NOMO-1 treated with DMSO at 0.1 percent for 48 hours (cell line): ENCODE measurements around the gene DOCK1.
"Not testable (repeated sequence)": the region's sequence is repeated elsewhere in the genome, so short reads cannot be mapped to it uniquely, and the experiment has no call there.

ENCODE experiments used
- DNase-seq: peaks from one replicate; lab custom pipeline; 2025; ENCODE audit not compliant: unreplicated experiment; lab: John Stamatoyannopoulos, UW

The DOCK1 gene

DNA sequence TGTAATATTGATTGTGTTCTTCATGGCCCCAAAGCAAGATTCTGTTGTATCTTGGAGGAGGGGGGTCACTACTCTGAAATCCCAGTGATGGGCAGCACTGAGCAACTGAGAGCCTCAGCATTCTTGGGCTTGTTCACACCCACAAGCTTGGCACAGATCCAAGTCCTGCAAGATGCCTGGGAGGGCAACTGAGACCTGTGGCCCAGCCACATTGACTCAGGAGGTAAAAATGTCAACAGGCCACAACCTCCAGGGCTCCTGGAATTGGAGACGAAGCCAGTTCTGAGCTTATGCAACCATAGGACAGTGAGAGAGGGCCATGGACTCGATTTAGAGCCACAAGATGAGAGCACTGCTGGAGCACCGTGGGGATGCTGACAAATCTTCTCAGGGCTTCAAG, 3.1 kb upstream of the DOCK1 start:
- no peak for DNase-seq

DNA sequence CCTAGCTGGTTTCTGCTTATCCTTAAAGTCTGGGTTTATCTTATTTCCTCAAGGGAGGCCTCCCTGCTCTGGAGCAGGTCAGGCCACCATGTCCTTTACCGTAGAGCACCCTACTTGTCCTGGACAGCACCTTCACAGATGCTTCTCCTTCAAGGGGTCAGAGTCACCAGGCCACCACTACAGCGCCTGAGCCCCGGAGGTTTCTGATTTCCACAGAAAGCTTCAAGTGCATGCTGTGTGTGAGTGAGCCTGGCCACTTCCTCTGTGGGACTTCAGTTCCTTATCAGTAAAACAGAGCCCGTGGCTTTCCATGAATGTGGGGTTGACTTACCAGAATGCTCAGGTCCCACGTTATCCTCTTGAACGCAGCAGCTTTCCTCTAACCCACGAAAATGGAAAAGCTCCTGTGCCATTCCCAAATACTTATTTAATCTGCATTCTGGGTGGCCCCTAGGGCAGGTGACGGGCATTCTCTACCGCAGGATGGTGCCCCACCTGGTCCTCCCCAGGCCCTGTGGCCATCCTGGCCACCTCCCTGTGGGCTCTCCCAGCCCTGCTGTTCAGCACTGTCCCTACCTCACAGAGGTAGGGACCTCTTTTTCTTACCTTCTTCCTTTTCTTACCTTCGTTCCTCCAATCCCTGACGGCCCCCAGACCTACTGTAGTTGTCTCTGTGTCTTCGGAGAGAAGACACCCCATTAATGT, 1.4 kb upstream of the DOCK1 start:
- no peak for DNase-seq

GRCh38 chr10:126904516-126904817, 761 bp upstream of the DOCK1 start:
- no peak for DNase-seq

DNA sequence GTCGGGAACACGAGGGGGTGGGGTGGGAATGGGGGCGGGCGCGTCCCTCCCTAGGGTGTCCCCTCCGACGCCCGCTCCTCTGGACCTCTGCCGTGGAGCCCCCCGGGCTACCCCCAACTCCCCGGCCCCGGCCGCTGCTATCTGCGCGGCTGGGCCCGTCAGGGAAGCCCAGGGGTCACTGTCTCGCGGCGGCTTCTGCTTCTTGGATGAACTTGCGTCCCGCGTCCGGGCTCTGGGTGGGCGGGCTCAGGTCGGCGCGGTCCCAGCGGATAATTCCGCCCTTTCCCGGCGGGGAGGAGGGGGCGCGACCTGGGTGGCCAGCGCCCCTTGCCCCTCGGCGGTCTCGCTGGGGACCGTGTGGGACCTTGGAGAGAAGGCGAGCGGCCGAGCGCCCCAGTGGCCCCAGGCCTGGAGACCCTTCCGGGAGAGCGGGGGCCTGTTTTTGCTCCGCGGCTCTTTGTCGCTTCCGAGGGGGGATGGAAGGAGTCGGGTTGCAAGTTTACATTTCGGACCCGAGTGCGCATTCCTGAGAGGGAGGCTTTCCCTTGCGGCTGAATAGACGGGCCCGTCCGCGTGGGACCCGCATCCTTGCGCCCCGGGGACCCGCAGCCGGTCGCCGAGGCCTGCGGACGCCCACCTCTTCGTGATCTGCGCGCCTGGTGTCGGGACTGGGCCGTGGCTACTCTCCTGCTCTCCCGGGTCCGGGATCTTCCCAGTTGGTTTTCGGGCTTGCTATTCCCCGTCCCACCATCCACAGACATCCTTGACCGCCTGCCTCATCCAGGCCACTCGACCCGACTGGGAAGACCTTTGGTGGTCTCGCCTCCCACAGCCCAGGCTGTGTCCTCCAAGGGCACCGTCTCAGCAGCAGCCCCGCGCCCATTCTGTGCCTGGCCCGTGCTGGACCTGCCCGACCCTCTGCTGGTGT, 812 bp downstream of the DOCK1 start:
- no peak for DNase-seq

DNA sequence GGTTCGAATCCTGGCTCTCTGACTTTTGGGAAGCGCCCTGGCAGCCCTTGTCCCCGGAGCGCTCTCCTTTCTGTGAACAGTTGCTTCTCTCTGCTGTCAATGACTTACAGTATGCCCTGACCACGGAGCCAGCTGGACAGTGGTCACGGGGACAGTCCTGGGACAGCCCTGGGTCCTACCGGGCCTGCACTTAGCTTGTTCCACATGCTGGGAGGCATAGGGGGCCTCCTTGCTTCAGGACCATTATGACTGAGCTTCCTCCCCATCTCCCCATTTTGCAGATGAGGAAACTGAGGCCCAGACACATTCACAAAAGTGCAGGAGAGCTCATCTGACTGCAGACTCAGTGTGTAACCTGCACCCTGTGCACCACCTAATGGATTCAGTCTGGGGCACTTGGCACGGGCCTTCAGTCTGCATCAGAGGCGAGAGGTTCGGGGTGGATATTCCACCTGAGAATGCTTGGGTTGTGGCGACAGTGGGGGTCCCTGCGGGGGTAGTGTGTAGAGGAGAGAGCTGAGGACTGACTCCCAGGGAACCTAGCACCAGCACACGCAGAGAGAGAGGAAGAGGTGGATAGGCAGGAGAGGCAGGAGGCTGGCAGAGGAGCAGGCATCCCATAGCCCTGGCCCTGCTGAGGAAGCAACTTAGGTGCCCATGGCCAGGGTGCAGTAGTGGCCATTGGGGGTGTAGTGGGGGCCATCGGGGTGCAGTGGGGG, 1.6 kb downstream of the DOCK1 start:
- DNase-seq = no peak

DNA sequence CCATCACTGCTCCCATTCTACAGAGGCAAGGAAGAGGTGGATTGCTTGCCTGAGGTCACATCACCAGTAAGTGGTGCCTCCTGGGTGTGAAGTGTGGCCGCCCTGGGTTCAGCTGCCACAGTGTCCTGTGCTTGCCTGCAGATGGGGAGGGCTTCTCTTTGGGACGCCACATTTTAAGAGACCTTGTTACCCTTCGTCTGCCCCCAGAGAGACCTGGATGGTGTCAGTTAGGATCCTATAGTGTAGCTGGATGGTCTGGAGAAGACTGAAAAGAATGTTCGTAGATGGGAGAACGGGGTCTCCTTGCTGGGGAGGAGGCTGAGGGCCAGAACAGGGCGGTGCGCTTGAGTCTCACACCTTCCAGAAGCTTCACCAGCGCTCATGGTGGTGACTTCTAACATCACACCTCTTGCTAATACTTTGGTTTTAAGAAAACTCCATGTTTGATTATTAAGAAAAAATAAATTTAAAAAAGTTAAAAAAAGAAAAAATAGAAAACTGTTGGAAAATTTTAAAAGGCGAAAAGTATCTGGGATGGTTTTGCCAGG, 2.3 kb downstream of the DOCK1 start:
- DNase-seq = no peak

DNA sequence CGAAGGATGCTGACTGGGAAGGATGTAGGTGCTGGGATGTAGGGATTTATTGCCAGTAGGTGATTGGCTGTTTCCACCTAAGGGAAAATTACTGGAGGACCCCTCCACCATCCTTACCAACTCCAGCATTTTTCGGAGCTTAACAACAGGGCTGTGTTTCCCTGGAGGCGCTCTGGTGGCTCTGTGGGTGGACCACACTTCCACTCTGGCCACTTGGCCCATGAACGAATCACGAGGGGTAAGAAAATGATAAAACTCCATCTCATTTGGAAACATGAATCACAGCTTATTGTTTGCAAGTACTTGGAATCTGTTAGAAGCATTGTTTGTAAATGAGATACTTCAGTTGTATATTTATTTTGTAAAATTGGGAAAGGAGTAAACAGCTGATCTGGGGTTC, 3.0 kb downstream of the DOCK1 start:
- DNase-seq = no peak

DNA sequence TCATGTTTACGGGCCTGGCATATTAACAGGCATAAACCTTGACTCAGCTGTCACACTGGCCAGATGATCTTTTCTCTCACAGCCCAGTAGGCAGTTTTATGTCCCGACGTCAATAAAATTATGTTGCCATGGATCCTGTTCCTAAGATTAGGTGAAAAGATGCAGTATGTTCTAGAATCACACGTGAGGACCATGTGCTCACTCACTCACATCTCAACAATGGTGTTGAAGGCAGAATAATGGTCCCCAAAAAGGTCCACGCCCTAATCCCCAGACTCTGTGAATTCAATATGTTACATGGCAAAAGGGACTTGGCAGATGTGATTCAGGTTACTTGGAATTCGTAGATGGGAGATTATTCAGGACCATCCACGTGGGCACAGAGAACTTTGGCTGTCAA, 3.5 kb downstream of the DOCK1 start:
- DNase-seq = no peak

DNA sequence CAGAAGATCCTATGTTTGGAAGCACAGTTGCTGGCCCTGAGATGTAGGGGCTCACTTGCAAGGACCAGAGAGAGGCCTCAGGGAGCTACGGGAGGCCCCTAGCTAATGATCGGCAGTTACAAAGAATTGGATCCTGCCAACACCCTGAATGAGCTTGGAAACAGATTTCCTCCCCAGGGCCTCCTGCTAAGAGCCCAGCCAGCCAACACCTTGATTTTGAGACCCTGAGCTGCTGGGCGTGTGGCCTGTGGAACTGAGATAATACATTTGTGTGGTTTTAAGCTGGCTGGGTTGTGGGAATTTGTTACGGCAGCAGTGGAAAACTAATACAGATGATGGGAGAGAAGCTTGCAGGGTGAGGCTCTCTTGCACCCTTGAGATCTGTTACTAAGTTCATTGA, 3.9 kb downstream of the DOCK1 start:
- DNase-seq = no peak

GRCh38 chr10:126910196-126910595, 5.0 kb downstream of the DOCK1 start:
- DNase-seq = no peak

- no peak for DNase-seq
Observed at GRCh38 chr10:126910798-126911197, 5.6 kb downstream of the DOCK1 start.

DNA sequence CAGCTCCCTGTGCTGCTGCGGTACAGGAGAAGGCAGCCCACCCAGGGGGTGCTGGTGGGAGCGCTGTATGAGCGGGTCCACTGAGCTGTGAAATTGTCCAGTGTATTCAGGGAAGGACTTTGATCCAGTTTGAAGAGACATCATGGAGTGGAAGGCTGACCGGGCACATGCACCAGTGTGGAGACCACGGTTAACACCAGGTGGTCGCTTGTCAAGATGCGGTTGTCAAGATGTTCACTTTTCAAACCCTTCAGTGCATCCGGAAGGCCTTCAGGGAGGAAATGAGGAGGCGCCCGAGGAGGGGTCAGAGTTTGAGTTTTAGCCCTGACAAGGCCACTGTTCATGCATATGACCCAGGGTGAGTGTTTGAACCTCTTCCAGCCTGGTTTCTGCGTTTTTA, 6.1 kb downstream of the DOCK1 start:
- DNase-seq = no peak

DNA sequence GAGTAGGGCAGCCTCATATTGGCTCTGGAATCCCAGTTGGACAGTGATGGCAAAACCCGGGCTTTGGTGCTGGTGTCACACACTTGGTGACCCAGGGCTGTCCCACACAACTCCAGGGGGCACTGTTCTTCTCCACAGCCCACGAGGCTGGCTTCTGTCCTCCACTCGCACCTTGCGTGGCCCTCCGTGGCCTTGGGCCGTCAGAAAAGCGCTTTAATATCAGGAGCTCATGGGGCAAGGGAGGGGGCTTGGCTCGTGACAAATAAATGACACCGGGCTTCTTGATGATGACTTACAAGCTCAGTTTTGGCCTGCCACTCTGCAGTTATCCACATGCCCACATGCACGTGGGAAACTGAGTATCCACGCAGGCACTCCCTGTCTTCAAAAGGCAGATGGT, 8.1 kb downstream of the DOCK1 start:
- DNase-seq = no peak

GRCh38 chr10:126914561-126914960, 9.3 kb downstream of the DOCK1 start:
- no peak for DNase-seq

DNA sequence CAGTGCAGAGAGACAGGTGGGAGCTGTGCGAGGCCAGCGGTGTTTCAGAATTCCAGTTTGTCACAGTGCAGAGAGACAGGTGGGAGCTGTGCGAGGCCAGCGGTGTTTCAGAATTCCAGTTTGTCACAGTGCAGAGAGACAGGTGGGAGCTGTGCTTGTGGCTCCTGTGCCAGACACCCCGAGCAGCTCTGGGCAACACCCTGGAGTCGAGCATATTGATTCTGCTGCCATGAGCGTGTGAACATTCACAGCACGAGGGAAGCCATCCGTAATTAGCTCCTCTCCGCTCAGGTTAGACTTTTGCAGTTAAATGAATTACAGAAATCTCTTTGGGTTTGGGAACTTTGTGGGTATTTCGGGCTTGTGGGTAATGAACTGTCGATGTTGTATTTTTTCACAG, 11.7 kb downstream of the DOCK1 start:
- DNase-seq = not testable (repeated sequence)

- no peak for DNase-seq
Observed at GRCh38 chr10:126917375-126917774, 12.1 kb downstream of the DOCK1 start.

DNA sequence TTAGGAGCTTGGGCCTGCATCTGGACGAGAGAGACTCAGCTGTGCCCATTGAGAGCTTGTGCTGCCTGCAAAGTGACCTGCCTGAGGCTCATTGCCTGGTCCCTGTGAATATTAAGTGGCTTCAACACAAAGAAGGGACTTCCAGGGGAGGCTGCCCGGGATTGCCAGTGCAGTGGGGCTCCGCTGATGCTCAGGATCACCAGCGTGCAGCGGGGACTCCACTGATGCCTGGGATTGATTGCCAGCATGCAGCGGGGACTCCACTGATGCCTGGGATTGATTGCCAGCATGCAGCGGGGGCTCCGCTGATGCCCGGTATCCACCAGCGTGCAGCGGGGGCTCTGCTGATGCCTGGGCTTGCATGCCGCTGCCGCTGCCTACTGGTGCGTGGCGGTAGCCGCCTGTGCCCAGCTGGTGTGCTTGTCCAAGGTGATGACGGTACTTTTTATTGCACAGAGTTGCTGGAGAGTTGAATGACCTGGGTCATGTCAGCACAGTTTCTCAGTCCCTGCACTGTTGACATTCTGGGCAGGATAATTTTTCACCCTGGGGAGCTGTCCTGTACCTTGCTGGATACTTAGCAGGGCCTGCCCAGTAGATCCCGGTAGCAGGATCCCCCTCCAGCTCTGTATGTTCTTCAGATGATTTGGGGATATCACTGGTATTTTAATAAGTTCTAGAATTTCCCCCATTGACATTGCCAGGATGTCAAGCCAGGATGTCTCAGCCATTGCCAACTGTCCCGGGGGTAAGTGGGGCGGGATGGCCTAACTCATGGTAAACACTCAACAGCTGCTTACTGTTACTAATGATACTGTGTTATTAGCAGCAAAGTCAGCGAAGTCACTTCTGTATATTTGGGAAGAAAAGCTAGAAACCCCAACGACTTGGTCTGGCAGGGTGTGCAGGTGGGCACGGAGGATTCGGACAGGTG, 13.0 kb downstream of the DOCK1 start:
- no peak for DNase-seq

DNA sequence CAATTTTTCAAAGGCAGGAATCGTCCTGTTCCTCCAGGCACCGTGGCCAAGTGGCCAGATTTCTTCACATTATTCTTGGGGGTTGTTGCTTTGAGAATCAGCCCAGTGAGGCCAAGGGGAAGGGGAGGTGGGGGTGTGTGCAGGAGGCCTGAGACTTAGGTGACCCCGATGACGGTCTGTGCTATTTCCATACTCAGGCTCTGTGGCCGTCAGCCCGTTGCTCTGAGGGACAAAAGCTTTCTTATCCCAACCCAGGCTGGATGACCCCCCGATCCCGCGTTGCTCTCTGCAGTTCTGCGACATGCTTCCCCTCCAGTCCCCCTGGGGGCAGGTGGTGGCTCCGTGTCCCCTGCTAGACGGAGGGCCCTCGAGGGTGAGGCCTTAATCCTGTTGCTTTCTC, 14.2 kb downstream of the DOCK1 start:
- no peak for DNase-seq

DNA sequence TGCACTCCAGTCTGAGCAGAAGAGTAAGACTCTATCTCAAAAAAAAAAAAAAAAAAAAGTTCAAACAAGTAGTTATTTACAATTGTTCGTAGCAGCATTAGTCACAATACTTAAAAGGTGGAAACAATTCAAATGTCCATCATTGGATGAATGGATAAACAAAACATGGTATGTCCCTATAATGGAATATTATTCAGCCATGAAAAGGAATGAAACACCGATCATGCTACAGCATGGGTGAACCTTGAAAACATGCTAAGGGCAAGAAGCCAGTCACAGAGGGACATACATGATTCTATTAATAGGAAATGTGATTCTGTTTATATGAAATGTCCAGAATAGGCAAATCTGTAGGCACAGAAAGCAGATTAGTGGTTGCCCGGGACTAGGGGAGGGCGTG, 15.9 kb downstream of the DOCK1 start:
- no peak for DNase-seq

DNA sequence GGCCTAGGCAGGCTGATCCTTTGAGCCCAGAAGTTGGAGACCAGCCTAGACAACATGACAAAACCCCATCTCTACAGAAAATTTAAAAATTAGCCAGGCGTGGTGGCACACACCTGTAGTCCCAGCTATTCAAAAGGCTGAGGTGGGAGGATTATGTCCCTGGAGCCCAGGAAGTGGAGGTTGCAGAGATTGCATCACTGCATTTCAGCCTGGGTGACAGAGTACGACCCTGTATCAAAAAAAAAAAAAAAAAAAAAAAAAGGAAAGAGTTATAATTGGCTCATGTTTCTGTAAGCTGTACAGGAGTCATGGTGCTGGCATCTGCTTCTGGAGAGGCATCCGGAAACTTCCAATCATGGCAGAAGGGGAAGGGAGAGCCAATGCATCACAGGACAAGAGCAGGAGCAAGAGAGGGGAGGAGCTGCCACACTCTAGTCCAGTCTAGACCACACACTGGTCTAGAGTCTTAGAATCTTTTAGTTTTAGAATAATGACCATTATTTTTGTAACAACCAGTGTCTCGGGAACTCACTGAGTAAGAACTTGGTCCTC, 16.8 kb downstream of the DOCK1 start:
- no peak for DNase-seq
